Measurements from ENCODE around the gene CHMP4B. TPM values are rescaled to one million over a fixed set of nuclear protein-coding genes. Genes with fewer than 3 reads are reported as not detected.

Gene CHMP4B
- total RNA-seq, 3 donors from 2014 or later, result 167 to 230 (median 184) TPM

GRCh38 chr20:33826270-33826897, 15.2 kb downstream of the CHMP4B start:
- DNase-seq (no peak), ATAC-seq (peak; percentile 67)
- intact Hi-C loops (cut with DNase I, micrococcal nuclease), result no loop called here
- Histone ChIP-seq H3K9me3 (no peaks in the 10 kb centered on the region), H3K4me3 (no peak overlapping the region), H3K4me1 (ENCODE audit: low read depth) (peaks cover 77% of the 10 kb centered on the region), H3K36me3 (ENCODE audit: low read depth) (no peaks in the 10 kb centered on the region)
- TF ChIP-seq CTCF (IDR thresholded peaks at IDR 0.05), result no peak

- intact Hi-C loops (cut with DNase I, micrococcal nuclease), result no loop called here
- DNase-seq (no peak), ATAC-seq (no peak)
- TF ChIP-seq CTCF (IDR thresholded peaks at IDR 0.05), result no peak
- no peaks in the 10 kb centered on the region for H3K9me3 ChIP-seq
- H3K4me3 ChIP-seq, result no peak overlapping the region
- peaks cover 84% of the 10 kb centered on the region for H3K4me1 ChIP-seq (ENCODE audit: low read depth)
- H3K36me3 ChIP-seq (ENCODE audit: low read depth), result no peaks in the 10 kb centered on the region
Measured at GRCh38 chr20:33827109-33827508, 16.0 kb downstream of the CHMP4B start.

GRCh38 chr20:33827634-33828325, 16.6 kb downstream of the CHMP4B start:
- DNase-seq (no peak), ATAC-seq (no peak)
- TF ChIP-seq CTCF (IDR thresholded peaks at IDR 0.05), result no peak
- intact Hi-C loops (cut with DNase I, micrococcal nuclease), result no loop called here
- Histone ChIP-seq H3K4me3 (no peak overlapping the region), H3K36me3 (ENCODE audit: low read depth) (no peaks in the 10 kb centered on the region), H3K4me1 (ENCODE audit: low read depth) (peaks cover 84% of the 10 kb centered on the region), H3K9me3 (no peaks in the 10 kb centered on the region)

- no peak for TF ChIP-seq CTCF (IDR thresholded peaks at IDR 0.05)
- Histone ChIP-seq H3K36me3 (ENCODE audit: low read depth) (no peaks in the 10 kb centered on the region), H3K4me3 (no peak overlapping the region), H3K4me1 (ENCODE audit: low read depth) (peaks cover 90% of the 10 kb centered on the region), H3K9me3 (no peaks in the 10 kb centered on the region)
- intact Hi-C loops (cut with DNase I, micrococcal nuclease), result no loop called here
- no peak for ATAC-seq
- no peak for DNase-seq
Measured at GRCh38 chr20:33828326-33828844, 17.2 kb downstream of the CHMP4B start.

GRCh38 chr20:33828967-33829560, 17.9 kb downstream of the CHMP4B start:
- no peak for TF ChIP-seq CTCF (IDR thresholded peaks at IDR 0.05)
- no peak for ATAC-seq

More at GRCh38 chr20:33828967-33829560, 17.9 kb downstream of the CHMP4B start:
- no peaks in the 10 kb centered on the region for H3K36me3 ChIP-seq (ENCODE audit: low read depth)
- intact Hi-C loops (cut with DNase I, micrococcal nuclease), result no loop called here
- no peak overlapping the region for H3K4me3 ChIP-seq
- DNase-seq, result no peak
- peaks cover 94% of the 10 kb centered on the region for H3K4me1 ChIP-seq (ENCODE audit: low read depth)
- H3K9me3 ChIP-seq, result no peaks in the 10 kb centered on the region
